HCT116 (cell line): ENCODE data around the gene CEACAM1. TPM values are rescaled to one million over a fixed set of nuclear protein-coding genes. Genes with fewer than 3 reads are reported as not detected.

Experiments used
- ATAC-seq: fragments of 200-7000 bp; cut with Tn5 transposase; 2 replicates; pipeline ENCODE4 v1.9.1; 2020; ENCODE audit warnings: mild to moderate bottlenecking, moderate library complexity
- BruUV-seq: library from RNA; stranded (reverse); fragments of 400-500 nt; replicated peaks from 2 replicates; lab custom pipeline; 2021; lab: Mats Ljungman, UMichigan
- CTCF ChIA-PET: fragments of 300-600 bp; sonication (Branson Sonifier 250); formaldehyde crosslinking; loops from one replicate; lab custom pipeline; 2021; ENCODE audit warnings: antibody characterized with exemption; lab: Charles Lee
- POLR2A ChIA-PET: fragments of 300-600, 350-600 bp; sonication (Branson Sonifier 250); formaldehyde crosslinking; loops from one replicate; lab custom pipeline; 2021; ENCODE audit warnings: antibody characterized with exemption; lab: Charles Lee
- RAD21 ChIA-PET, 2 experiments: fragments of 300-600 bp; sonication (Branson Sonifier 250); formaldehyde crosslinking; loops; one replicate each; lab custom pipeline; 2023; ENCODE audit warnings: low total read pairs in 2 of 2; ENCODE audit not compliant: uncharacterized antibody in 2 of 2, unreplicated experiment in 2 of 2, low non-redundant PET in 1 of 2; lab: Charles Lee
- DNase-seq: peaks from one replicate; pipeline ENCODE4 v3.0.0-alpha.2; 2010; ENCODE audit warnings: low read depth, low spot score
- H2AFZ ChIP-seq: fragments of 200-600 bp; shearing (Covaris generic), sonication (generic); 2 replicates; pipeline ENCODE4 v1.6.1; 2017; ENCODE audit warnings: low read depth, mixed run types, mixed read lengths, antibody characterized with exemption, low read length; ENCODE audit not compliant: poor library complexity, severe bottlenecking
- H3K27ac ChIP-seq: 2 replicates; pipeline ENCODE4 v1.5.1; 2012; ENCODE audit warnings: low read depth, low read length
- H3K27me3 ChIP-seq: fragments of 200-600 bp; sonication (generic); 2 replicates; pipeline ENCODE4 v1.6.1; 2016; ENCODE audit warnings: mixed run types, low read length, mixed read lengths; ENCODE audit not compliant: insufficient read depth
- H3K36me3 ChIP-seq, 2 experiments: fragments of 200-500 bp in 1 of 2; fragments of 200-600 bp in 1 of 2; sonication (Bioruptor generic) in 1 of 2; sonication (generic) in 1 of 2; 2 replicates each; pipeline versions ENCODE4 v1.5.1 to v1.6.1; 2014 to 2016; ENCODE audit warnings: low read length in 2 of 2, inconsistent platforms in 1 of 2, mixed read lengths in 1 of 2, mixed run types in 1 of 2; ENCODE audit not compliant: insufficient read depth in 2 of 2, control insufficient read depth in 1 of 2
- H3K4me1 ChIP-seq, 2 experiments: fragments of 200-600 bp in 1 of 2; sonication (generic) in 1 of 2; 2 replicates each; pipeline versions ENCODE4 v1.5.1 to v1.6.1; 2012 to 2017; ENCODE audit warnings: low read length in 2 of 2, inconsistent platforms in 1 of 2, mild to moderate bottlenecking in 1 of 2, mixed read lengths in 1 of 2, mixed run types in 1 of 2, moderate library complexity in 1 of 2; ENCODE audit not compliant: insufficient read depth in 2 of 2, control insufficient read depth in 1 of 2
- H3K4me2 ChIP-seq: fragments of 200-600 bp; sonication (generic); 2 replicates; pipeline ENCODE4 v1.6.1; 2017; ENCODE audit warnings: mixed run types, low read length, mixed read lengths
- H3K4me3 ChIP-seq, 2 experiments: fragments of 200-600 bp in 1 of 2; sonication (generic) in 1 of 2; replicated peaks in 1 of 2; 2 replicates each; pipeline ENCODE4 v1.5.1; 2011 to 2016; ENCODE audit warnings: low read length in 2 of 2, control low read depth in 1 of 2, low read depth in 1 of 2, mild to moderate bottlenecking in 1 of 2, mixed read lengths in 1 of 2, mixed run types in 1 of 2
- H3K79me2 ChIP-seq: fragments of 200-600 bp; sonication (generic); 2 replicates; pipeline ENCODE4 v1.6.1; 2017; ENCODE audit warnings: mild to moderate bottlenecking, mixed run types, low read length, moderate library complexity, mixed read lengths; ENCODE audit not compliant: insufficient read depth
- H3K9ac ChIP-seq: fragments of 200-600 bp; sonication (generic); 2 replicates; pipeline ENCODE4 v1.6.1; 2016; ENCODE audit warnings: low read length, mixed read lengths
- H3K9me2 ChIP-seq: fragments of 200-600 bp; sonication (generic), shearing (Covaris generic); 2 replicates; pipeline ENCODE4 v1.6.1; 2017; ENCODE audit warnings: mixed run types, mild to moderate bottlenecking, moderate library complexity; ENCODE audit not compliant: insufficient read depth
- H3K9me3 ChIP-seq, 2 experiments: fragments of 200-500 bp in 1 of 2; fragments of 200-600 bp in 1 of 2; sonication (Bioruptor generic) in 1 of 2; sonication (generic) in 1 of 2; 2 replicates each; pipeline ENCODE4 v1.6.1; 2014 to 2017; ENCODE audit warnings: low read length in 2 of 2, mixed read lengths in 2 of 2, inconsistent platforms in 1 of 2, low read depth in 1 of 2, mild to moderate bottlenecking in 1 of 2, mixed run types in 1 of 2, moderate library complexity in 1 of 2; ENCODE audit not compliant: control insufficient read depth in 1 of 2, insufficient read depth in 1 of 2
- H4K20me1 ChIP-seq: fragments of 200-600 bp; sonication (generic), shearing (Covaris generic); 2 replicates; pipeline ENCODE4 v1.6.1; 2017; ENCODE audit warnings: mixed run types, mild to moderate bottlenecking, moderate library complexity; ENCODE audit not compliant: insufficient read depth
- ATF3 ChIP-seq: IDR thresholded peaks from 2 replicates; pipeline ENCODE4 v1.6.1; 2012
- CBX3 ChIP-seq: IDR thresholded peaks from 2 replicates; pipeline ENCODE4 v1.6.1; 2012; ENCODE audit warnings: low read depth
- CEBPB ChIP-seq: IDR thresholded peaks from 2 replicates; pipeline ENCODE4 v1.6.1; 2012; ENCODE audit warnings: low read depth
- CTCF ChIP-seq, 3 experiments: fragments of 200-600 bp in 1 of 3; sonication (generic) in 1 of 3; IDR thresholded peaks in 2 of 3; conservative IDR thresholded peaks in 1 of 3; 2 replicates each; pipeline ENCODE4 v1.5.1; 2012 to 2017; ENCODE audit warnings: low read depth in 2 of 3, low read length in 2 of 3, antibody characterized with exemption in 1 of 3, borderline replicate concordance in 1 of 3, control low read depth in 1 of 3, mild to moderate bottlenecking in 1 of 3, mixed read lengths in 1 of 3, mixed run types in 1 of 3, moderate library complexity in 1 of 3; ENCODE audit not compliant: insufficient read depth in 1 of 3
- EGR1 ChIP-seq: IDR thresholded peaks from 2 replicates; pipeline ENCODE4 v1.6.1; 2012; ENCODE audit warnings: low read depth
- EZH2 ChIP-seq: fragments of 200-600 bp; sonication (generic); IDR thresholded peaks from 2 replicates; pipeline ENCODE4 v1.6.1; 2017; ENCODE audit warnings: antibody characterized with exemption, mixed run types
- EZH2phosphoT487 ChIP-seq: fragments of 200-600 bp; IDR thresholded peaks from 2 replicates; pipeline ENCODE4 v1.6.1; 2018; ENCODE audit warnings: antibody characterized with exemption, borderline replicate concordance
- JUND ChIP-seq: IDR thresholded peaks from 2 replicates; pipeline ENCODE4 v1.6.1; 2012
- POLR2AphosphoS5 ChIP-seq: IDR thresholded peaks from 2 replicates; pipeline ENCODE4 v1.6.1; 2011; ENCODE audit warnings: mild to moderate bottlenecking, low read depth, low read length, moderate library complexity
- RAD21 ChIP-seq: IDR thresholded peaks from 2 replicates; pipeline ENCODE4 v1.6.1; 2012; ENCODE audit warnings: low read depth, mild to moderate bottlenecking
- SIN3A ChIP-seq: IDR thresholded peaks from 2 replicates; pipeline ENCODE4 v1.6.1; 2012; ENCODE audit warnings: low read depth
- SRF ChIP-seq: IDR thresholded peaks from 2 replicates; pipeline ENCODE4 v1.6.1; 2012; ENCODE audit warnings: low read depth
- TCF7L2 ChIP-seq: IDR thresholded peaks from 2 replicates; pipeline ENCODE4 v1.7.0; 2011; ENCODE audit warnings: borderline replicate concordance, inconsistent platforms; ENCODE audit not compliant: insufficient read depth, insufficient read length; ENCODE audit errors: extremely low read depth
- ZFX ChIP-seq: fragments of 450-650 bp; IDR thresholded peaks from 2 replicates; pipeline ENCODE4 v1.6.1; 2017
- intact Hi-C: fragments of 100-400 bp; cut with micrococcal nuclease; formaldehyde crosslinking; loops from 2 replicates; pipeline ENCODE4 v1.10.0; 2022
- total RNA-seq: library from RNA; stranded (reverse); gene quantifications from one replicate; pipeline ENCODE4 v1.2.1, GENCODE V29; 2021; ENCODE audit not compliant: unreplicated experiment
- TF ChIP-seq, protein P1 (sequence below): IDR thresholded peaks from 2 replicates; pipeline ENCODE4 v1.6.1; 2012
- TF ChIP-seq, protein P2 (sequence below): IDR thresholded peaks from 2 replicates; pipeline ENCODE4 v1.6.1; 2012; ENCODE audit warnings: low read depth

The CEACAM1 gene
- total RNA-seq, 1 experiment from 2014 or later, result 1.2 TPM

DNA sequence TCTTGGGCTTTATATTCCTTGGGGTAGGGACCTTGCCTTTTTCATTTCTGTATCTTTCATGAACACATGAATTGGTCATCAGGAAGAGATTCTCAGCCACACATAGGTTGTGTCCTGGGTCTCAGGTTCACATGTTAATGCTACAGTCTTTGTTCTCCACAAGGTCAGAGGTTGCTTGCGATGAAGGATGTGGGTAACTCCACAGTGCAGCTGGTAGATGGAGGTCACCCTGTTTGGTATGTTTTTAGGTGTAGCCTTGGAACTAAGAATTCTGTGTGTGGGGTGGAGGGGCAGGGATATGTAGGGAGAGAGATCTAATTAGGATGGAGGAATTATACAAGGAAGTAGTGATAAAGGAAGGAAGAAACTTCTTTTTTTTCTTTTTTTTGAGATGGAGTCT lies 23.2 kb downstream of the CEACAM1 start:
- no peak overlapping the region for H3K9ac ChIP-seq
- H3K4me2 ChIP-seq, result no peak overlapping the region
- H3K9me3 ChIP-seq, result no peaks in the 10 kb centered on the region
- no peak overlapping the region for H2AFZ ChIP-seq
- H4K20me1 ChIP-seq, result no peaks in the 10 kb centered on the region
- CTCF ChIA-PET, result no interaction called here
- DNase-seq (no peak), ATAC-seq (no peak)
- H3K36me3 ChIP-seq, result no peaks in the 10 kb centered on the region
- intact Hi-C loops, result no loop called here
- H3K4me3 ChIP-seq, result no peak overlapping the region
- H3K27me3 ChIP-seq, result no peaks in the 10 kb centered on the region
- TF ChIP-seq, protein P1, sequence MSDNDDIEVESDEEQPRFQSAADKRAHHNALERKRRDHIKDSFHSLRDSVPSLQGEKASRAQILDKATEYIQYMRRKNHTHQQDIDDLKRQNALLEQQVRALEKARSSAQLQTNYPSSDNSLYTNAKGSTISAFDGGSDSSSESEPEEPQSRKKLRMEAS, result no peak
- TF ChIP-seq ATF3, result no peak
- no peak for TF ChIP-seq POLR2AphosphoS5
- no peak for TF ChIP-seq EZH2phosphoT487
- TF ChIP-seq CEBPB, result no peak
- TF ChIP-seq EGR1, result no peak
- no peak for TF ChIP-seq CBX3
- no peak for TF ChIP-seq SIN3A
- TF ChIP-seq RAD21, result no peak
- no peak for TF ChIP-seq ZFX
- TF ChIP-seq SRF, result no peak
- TF ChIP-seq, all 23 proteins: peak for 0
- POLR2A ChIA-PET, result no interaction called here
- no peaks in the 10 kb centered on the region for H3K79me2 ChIP-seq
- RAD21 ChIA-PET, result no interaction called here
- H3K9me2 ChIP-seq, result no peaks in the 10 kb centered on the region
- BruUV-seq, result no TSS peak
- H3K4me1 ChIP-seq, result no peaks in the 10 kb centered on the region
- H3K27ac ChIP-seq, result no peak overlapping the region

- Histone ChIP-seq H3K4me3 (no peak overlapping the region), H3K36me3 (no peaks in the 10 kb centered on the region), H2AFZ (no peak overlapping the region), H4K20me1 (no peaks in the 10 kb centered on the region), H3K27me3 (no peaks in the 10 kb centered on the region), H3K9me2 (no peaks in the 10 kb centered on the region), H3K79me2 (no peaks in the 10 kb centered on the region), H3K9ac (no peak overlapping the region), H3K4me2 (no peak overlapping the region), H3K4me1 (peaks cover 9 to 13% of the 10 kb centered on the region in 2 experiments; a peak in 3 of 4 replicates), H3K27ac (no peak overlapping the region), H3K9me3 (no peaks in the 10 kb centered on the region)
- no TSS peak for BruUV-seq
- ChIA-PET CTCF (interaction anchor here (1.3 kb wide), 1 partner anchor 28 kb away, joined by 3 read pairs; no protein-coding TSS in a partner anchor), RAD21 (no interaction called here), POLR2A (no interaction called here)
- no peak for ATAC-seq
- DNase-seq, result no peak
- intact Hi-C loops, result no loop called here
- TF ChIP-seq SRF (no peak), EZH2 (no peak), CTCF (IDR thresholded peaks at IDR 0.05 in 2 of 3, conservative IDR thresholded peaks at IDR 0.05 in 1 of 3; ENCODE audit: borderline replicate concordance in 1 of 3, insufficient read depth in 1 of 3, low read depth in 2 of 3, low read length in 2 of 3) (no peak), EGR1 (no peak), TCF7L2 (no peak), JUND (no peak), EZH2phosphoT487 (no peak)
- TF ChIP-seq, protein P2, sequence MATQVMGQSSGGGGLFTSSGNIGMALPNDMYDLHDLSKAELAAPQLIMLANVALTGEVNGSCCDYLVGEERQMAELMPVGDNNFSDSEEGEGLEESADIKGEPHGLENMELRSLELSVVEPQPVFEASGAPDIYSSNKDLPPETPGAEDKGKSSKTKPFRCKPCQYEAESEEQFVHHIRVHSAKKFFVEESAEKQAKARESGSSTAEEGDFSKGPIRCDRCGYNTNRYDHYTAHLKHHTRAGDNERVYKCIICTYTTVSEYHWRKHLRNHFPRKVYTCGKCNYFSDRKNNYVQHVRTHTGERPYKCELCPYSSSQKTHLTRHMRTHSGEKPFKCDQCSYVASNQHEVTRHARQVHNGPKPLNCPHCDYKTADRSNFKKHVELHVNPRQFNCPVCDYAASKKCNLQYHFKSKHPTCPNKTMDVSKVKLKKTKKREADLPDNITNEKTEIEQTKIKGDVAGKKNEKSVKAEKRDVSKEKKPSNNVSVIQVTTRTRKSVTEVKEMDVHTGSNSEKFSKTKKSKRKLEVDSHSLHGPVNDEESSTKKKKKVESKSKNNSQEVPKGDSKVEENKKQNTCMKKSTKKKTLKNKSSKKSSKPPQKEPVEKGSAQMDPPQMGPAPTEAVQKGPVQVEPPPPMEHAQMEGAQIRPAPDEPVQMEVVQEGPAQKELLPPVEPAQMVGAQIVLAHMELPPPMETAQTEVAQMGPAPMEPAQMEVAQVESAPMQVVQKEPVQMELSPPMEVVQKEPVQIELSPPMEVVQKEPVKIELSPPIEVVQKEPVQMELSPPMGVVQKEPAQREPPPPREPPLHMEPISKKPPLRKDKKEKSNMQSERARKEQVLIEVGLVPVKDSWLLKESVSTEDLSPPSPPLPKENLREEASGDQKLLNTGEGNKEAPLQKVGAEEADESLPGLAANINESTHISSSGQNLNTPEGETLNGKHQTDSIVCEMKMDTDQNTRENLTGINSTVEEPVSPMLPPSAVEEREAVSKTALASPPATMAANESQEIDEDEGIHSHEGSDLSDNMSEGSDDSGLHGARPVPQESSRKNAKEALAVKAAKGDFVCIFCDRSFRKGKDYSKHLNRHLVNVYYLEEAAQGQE, result no peak
These were observed 26.5 kb downstream of the CEACAM1 start for GRCh38 chr19:42501733-42502132.
